Activated T-cell treated with anti-CD3 and anti-CD28 coated beads, Interleukin-2, amount 50 U/mL, for 4 hours (primary cell): ENCODE data around the gene SCD5. TPM values are rescaled to one million over a fixed set of nuclear protein-coding genes. Genes with fewer than 3 reads are reported as not detected.

Experiments used
- ATAC-seq, 2 donors: fragments of 200-7000 bp; cut with Tn5 transposase; one replicate each; pipeline ENCODE4 v1.10.0; 2021
- DNase-seq: peaks from one replicate; pipeline ENCODE4 v3.0.0-alpha.2; 2020
- H3K27me3 Mint-ChIP-seq: one replicate; pipeline ENCODE4 v1.8.0; 2021; ENCODE audit warnings: low read depth, mixed read lengths
- H3K36me3 Mint-ChIP-seq: one replicate; pipeline ENCODE4 v1.8.0; 2022; ENCODE audit warnings: mixed read lengths; ENCODE audit not compliant: insufficient read depth
- H3K4me1 Mint-ChIP-seq: one replicate; pipeline ENCODE4 v1.8.0; 2021; ENCODE audit warnings: low read depth, mixed read lengths
- H3K4me3 Mint-ChIP-seq: one replicate; pipeline ENCODE4 v1.8.0; 2021; ENCODE audit warnings: mild to moderate bottlenecking, moderate library complexity, mixed read lengths
- H3K9me3 Mint-ChIP-seq: one replicate; pipeline ENCODE4 v1.8.0; 2021; ENCODE audit warnings: mixed read lengths
- total RNA-seq, 3 donors: library from RNA; stranded (reverse); gene quantifications; one replicate each; pipeline ENCODE4 v1.2.1, GENCODE V29; 2021

Gene SCD5
- total RNA-seq, 3 donors from 2014 or later = 0.30 to 1.2 (median 0.84) TPM

DNA sequence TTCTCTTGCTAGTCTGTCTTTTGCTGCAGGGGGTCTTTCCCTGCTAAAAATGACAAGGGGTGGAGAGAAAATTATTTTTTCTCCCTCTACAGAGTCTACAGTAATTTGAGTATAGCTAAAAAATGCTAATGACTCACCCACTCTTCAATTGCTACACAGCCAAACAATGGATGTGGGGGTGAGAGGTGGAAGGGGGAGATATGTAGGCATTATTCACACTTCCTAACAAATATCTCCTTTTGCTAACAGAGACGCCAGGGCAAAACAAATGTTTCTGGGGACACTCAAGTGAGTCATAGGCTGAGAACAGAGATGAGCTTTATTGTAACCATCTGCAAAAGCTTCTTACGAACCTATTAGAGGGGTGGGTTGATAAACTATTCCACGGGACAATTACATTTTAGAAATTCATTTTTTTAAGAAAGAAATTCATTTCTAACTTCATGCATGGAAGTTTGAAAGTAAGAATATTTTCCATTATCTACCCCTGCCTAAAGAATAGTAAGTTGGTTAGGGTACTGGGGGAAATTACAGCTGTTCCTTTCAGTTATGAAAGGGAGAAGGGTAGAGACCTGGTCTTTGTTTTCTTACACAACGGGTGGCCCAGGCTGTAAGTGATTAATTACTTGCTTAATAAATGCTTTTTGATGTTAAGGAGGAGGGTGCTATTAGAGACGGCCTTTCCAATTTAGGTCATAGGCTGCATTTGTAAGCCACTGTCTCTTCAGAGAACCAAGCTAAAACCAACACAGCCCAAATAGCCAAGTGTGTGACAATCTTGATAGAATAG lies 12.8 kb downstream of the SCD5 start:
- DNase-seq (no peak), ATAC-seq (no peak)
- H3K27me3 Mint-ChIP-seq = peaks cover 6% of the 10 kb centered on the region
- H3K4me1 Mint-ChIP-seq = no peaks in the 10 kb centered on the region
- H3K4me3 Mint-ChIP-seq = no peak overlapping the region
- no peaks in the 10 kb centered on the region for H3K36me3 Mint-ChIP-seq
- no peaks in the 10 kb centered on the region for H3K9me3 Mint-ChIP-seq

DNA sequence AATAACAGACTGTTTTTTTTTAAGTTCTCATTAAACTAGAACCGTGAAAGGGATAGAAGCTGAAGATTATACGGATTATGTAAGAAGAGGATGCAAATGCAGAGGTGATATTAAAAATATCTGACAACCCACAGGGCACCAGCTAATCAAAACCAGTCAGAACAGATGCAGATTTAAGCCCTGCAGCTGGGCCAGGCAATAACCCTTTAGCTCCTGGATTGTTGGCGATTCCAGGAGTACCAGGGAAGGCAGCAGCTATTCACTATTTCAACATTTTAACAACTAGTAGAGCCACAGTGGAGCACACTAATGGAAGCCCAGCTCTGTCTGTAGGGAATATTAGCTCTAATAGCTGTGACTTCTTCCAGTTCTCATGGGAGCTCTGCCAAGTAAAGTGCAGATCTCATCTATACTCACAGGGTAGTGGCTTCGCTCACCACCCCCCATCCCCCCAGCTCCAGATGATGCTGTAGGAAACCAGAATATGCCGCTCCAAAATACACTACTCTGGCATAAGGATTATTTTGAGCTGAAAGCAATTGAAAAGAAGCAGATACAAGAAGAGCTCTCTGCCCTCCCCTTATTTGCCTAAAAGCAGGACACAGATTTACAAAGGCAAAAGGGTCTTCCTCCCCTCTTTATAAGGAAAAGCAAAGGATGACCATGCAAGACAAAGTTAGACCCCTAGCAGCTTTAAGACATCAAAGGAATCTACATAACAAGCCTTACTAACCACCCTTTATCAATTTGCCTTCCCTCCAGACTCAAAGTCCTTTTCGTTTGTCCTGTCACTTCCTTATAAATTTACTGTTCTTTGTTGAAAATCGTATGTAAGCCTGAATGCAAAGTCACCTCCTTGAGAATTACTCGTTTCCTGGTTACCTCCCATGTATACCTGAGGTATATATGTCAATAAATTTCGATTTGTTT lies 13.7 kb downstream of the SCD5 start:
- DNase-seq (no peak), ATAC-seq (no peak)
- H3K4me1 Mint-ChIP-seq = no peaks in the 10 kb centered on the region
- H3K36me3 Mint-ChIP-seq = no peaks in the 10 kb centered on the region
- peaks cover 6% of the 10 kb centered on the region for H3K27me3 Mint-ChIP-seq
- no peaks in the 10 kb centered on the region for H3K9me3 Mint-ChIP-seq
- H3K4me3 Mint-ChIP-seq = no peak overlapping the region

DNA sequence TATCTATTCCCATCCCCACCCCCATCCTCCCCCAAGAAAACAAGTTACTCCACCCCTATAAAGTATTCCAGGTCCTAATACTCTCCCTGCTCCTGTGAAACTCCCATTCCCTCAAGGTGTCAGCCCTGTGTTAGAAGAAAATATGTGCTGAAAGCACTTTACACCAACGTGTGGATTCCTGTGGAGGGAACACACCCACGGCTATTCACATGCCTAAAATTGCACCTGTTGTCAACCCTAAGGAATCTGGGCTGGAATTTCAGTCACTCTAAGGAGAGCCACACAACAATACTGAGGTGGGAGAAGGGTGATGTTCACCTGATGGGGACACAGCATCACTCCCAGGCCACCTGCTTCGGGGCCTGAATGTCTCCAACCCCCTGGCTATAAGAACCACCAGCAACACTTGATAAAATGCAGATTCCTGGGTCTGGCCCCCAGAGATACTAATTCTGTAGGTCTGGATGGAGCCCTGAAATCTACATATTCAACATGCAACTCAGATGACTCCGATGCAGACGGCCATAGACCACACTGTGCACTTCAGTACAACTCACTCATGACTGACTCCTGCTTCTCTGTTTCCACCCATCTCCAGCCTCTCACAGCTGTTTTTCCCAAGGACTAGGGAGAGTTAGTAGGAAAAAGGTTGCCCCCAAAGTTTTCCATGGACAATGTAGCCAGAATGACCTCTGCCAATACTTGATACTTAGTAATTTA lies 15.8 kb downstream of the SCD5 start:
- Mint-ChIP-seq H3K36me3 (no peaks in the 10 kb centered on the region), H3K4me3 (no peak overlapping the region), H3K4me1 (no peaks in the 10 kb centered on the region), H3K9me3 (no peaks in the 10 kb centered on the region), H3K27me3 (peaks cover 6% of the 10 kb centered on the region)
- DNase-seq (no peak), ATAC-seq (no peak)

DNA sequence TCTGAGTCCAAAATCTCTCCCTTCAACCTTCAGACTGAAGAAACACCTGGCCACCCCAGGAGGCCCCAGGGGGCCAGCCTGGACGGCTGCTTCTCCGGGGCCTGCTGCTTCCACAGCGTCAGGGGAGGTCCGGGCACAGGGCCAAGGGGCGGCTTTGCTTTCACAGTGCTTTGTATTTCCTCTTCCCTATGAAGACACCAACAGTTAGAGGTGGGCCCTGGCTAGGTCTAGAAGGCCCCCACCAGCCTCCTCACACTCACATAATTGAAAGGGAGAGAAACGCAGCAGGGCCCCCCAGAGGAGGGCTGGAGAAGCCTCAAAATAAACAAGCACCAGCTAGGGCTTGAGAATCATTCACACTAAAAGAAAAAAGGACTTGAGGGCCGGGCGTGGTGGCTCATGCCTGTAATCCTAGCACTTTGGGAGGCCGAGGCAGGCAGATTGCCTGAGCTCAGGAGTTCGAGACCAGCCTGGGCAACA lies 17.8 kb downstream of the SCD5 start:
- Mint-ChIP-seq H3K27me3 (peaks cover 6% of the 10 kb centered on the region), H3K9me3 (no peaks in the 10 kb centered on the region), H3K4me3 (no peak overlapping the region), H3K4me1 (no peaks in the 10 kb centered on the region), H3K36me3 (no peaks in the 10 kb centered on the region)
- ATAC-seq (no peak), DNase-seq (no peak)

DNA sequence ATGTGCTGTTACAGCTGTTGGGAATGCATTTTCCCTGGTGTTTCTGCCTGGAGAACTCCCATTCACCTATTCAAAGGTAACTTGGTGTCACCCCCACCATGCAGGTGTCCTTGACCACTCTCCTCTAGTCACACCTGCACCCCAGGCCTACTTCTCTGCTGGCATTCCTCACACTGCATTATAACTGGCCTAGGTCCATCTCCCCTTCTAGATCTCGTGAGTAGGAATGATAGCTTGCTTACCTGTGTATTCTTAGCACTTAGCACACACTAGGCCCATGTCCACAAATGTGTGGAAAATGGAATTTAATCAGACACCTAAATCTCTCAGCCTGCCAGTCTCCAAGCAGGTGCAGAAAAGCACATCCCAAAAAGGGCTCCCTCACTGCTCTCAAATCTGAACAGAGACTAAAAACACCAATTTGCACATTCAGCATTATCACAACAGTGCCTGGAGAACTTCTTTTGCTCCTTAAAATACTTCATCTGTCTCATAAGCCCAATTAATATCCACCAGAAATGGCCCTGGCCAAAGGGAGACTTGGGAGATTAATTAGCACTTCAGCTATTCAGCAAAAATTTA lies 18.3 kb downstream of the SCD5 start:
- Mint-ChIP-seq H3K4me1 (no peaks in the 10 kb centered on the region), H3K4me3 (no peak overlapping the region), H3K9me3 (no peaks in the 10 kb centered on the region), H3K27me3 (peaks cover 4% of the 10 kb centered on the region), H3K36me3 (no peaks in the 10 kb centered on the region)
- DNase-seq (no peak), ATAC-seq (no peak)

DNA sequence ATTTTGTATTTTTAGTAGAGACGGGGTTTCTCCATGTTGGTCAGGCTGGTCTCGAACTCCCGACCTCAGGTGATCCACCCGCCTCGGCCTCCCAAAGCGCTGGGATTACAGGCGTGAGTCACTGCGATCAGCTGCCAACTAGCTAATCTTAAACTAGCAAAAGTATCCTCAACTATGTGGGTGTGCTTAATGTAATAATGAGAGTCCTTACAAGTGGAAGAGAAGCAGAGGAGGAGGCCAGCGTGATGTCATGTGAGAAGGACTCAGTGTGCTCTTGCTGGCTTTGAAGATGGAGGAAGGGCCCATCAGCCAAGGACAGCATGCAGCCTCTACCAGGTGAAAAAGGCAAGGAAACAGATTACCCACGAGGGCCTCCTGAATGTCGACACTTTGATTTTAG lies 19.6 kb downstream of the SCD5 start:
- H3K9me3 Mint-ChIP-seq = no peaks in the 10 kb centered on the region
- no peaks in the 10 kb centered on the region for H3K4me1 Mint-ChIP-seq
- no peaks in the 10 kb centered on the region for H3K36me3 Mint-ChIP-seq
- no peak overlapping the region for H3K4me3 Mint-ChIP-seq
- DNase-seq = no peak
- H3K27me3 Mint-ChIP-seq = peaks cover 2% of the 10 kb centered on the region
- ATAC-seq = no peak

DNA sequence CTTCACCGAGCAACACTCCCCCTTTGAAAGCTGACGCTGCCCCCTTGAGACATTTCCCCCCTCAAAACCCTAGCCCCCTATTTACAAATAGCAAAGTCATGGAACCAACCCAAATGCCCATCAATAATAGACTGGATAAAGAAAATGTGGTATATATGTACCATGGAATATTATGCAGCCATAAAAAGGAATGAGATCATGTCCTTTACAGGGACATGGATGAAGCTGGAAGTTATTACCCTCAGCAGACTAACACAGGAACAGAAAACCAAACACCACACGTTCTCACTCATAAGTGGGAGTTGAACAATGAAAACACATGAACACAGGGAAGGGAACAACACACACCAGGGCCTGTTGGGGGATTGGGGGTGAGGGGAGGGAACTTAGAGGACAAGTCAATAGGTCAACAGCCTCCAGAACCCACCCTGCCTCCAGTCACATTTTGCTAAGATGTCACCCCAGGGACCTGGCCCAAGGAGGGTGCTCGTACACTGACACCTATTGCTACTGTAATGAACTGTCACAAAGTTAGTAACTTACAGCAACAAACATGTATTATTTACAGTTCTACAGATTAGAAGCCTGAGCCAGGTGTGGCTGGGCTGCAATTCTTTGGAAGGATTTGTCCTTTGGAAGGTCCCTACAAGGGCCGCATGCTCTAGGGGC lies 20.6 kb downstream of the SCD5 start:
- Mint-ChIP-seq H3K4me1 (no peaks in the 10 kb centered on the region), H3K27me3 (peaks cover 2% of the 10 kb centered on the region), H3K9me3 (no peaks in the 10 kb centered on the region), H3K4me3 (no peak overlapping the region), H3K36me3 (no peaks in the 10 kb centered on the region)
- DNase-seq = no peak
- ATAC-seq = no peak

DNA sequence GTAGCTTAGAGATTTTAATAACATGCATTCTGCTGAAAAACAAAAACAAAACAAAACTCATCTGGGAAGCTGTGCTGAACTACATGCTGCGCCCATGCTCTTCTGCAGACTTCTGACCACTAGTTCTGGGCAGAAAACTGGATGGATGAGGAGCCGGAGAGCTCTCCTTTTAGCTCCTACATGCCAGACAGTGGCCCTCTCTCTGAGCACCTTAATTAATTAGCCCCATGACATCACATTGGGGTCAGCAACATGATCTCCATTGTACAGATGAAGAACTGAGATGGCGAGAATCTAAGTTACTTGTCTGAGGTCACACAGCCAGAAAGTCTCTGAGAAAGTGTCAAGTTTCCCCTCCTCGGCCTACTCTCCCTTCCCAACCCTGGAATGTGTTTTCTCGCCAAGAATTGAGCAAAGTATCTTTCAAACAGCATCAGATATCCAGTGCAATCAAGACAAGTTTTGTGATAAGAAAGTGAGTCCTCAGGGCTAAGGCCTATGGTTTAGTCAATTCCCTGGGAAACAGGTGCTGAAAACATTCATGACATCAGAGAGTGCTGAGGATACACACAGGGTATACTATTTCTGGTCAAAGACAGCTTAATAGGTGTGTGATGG lies 21.6 kb downstream of the SCD5 start:
- ATAC-seq = no peak
- DNase-seq = no peak
- Mint-ChIP-seq H3K9me3 (no peaks in the 10 kb centered on the region), H3K36me3 (no peaks in the 10 kb centered on the region), H3K4me1 (no peaks in the 10 kb centered on the region), H3K27me3 (peaks cover 5% of the 10 kb centered on the region), H3K4me3 (no peak overlapping the region)

DNA sequence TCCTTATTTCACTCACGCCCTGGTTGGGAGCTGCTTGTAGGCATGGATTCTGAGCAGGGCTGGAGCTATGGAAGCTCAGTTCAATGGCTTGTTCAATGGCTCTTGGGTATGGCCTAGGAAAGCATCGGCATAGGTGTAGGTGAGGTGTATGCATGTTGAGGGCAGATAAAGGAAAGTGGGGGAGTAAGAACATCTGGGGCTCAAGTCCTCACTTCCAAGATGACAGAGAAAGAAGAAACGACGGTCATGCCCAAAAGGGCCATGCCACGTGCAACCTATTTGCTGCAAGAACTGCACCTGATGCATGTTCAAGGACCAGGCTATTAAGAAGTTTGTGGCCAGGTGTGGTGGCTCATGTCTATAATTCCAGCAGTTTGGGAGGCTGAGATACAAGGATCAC lies 23.4 kb downstream of the SCD5 start:
- Mint-ChIP-seq H3K27me3 (peaks cover 11% of the 10 kb centered on the region), H3K9me3 (no peaks in the 10 kb centered on the region), H3K4me1 (no peaks in the 10 kb centered on the region), H3K4me3 (no peak overlapping the region), H3K36me3 (no peaks in the 10 kb centered on the region)
- DNase-seq (no peak), ATAC-seq (no peak)

DNA sequence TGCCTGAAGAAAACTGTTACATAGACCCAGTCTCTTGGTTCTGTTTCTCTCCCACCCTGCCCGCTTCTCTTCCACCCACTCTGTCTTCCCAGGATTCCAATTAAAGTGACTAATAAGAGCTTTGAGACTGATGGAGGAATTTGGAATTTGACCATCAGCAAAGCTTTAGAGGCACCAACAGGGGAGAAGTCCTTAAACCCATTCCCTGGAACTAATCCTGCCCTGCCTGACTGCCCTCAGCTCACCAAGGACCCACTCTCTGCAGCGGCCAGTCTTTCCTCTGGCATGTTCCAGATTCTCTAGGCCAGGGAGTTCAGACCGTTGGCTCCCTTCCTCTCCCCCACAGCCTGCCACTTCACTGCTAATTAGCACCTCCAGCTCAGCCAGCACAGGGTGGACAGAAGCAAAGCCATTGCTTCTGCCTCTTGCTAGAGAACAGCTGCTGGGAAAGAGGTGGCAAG lies 23.9 kb downstream of the SCD5 start:
- no peaks in the 10 kb centered on the region for H3K4me1 Mint-ChIP-seq
- H3K9me3 Mint-ChIP-seq = no peaks in the 10 kb centered on the region
- DNase-seq (no peak), ATAC-seq (no peak)
- no peak overlapping the region for H3K4me3 Mint-ChIP-seq
- peaks cover 12% of the 10 kb centered on the region for H3K27me3 Mint-ChIP-seq
- no peaks in the 10 kb centered on the region for H3K36me3 Mint-ChIP-seq

DNA sequence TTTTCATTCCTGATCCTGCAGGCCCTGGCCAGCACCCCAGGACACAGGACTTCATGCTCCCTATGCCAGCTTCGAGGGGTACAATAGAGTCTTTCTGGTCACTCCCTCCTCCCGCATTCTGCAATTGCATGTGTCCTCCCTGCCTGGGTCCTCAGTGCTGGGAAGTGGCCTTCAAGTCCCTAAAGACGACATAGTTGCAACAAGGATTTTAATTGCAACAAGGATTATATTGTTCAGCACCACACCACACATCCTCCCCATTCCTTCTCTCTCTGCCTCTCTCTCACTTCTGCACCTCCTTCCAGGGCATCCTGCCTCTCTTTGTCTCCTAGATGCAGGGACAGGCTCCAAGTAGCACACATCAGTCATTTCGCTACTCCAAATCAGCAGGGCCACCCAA lies 25.5 kb downstream of the SCD5 start:
- H3K27me3 Mint-ChIP-seq = peaks cover 19% of the 10 kb centered on the region
- no peaks in the 10 kb centered on the region for H3K4me1 Mint-ChIP-seq
- no peak for ATAC-seq
- H3K4me3 Mint-ChIP-seq = no peak overlapping the region
- H3K9me3 Mint-ChIP-seq = no peaks in the 10 kb centered on the region
- H3K36me3 Mint-ChIP-seq = no peaks in the 10 kb centered on the region
- no peak for DNase-seq

DNA sequence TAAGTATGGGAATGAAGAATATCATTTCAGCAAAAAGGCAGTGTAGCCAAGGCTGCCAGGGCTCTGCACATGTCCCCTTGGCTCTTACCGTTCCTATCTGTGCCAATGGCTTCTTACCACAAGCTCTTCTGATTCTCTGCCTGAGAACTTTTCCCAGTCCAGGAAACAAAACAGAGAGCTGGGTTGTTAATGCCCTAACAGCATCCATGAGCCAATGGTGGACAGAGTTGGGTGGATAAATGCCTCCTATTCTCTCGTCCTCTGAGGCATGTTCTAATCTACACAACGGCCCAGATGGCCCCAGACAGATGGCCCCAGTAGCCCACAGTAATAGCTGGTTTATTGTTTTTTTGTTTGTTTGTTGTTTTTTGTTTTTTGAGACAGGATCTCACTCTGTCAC lies 28.0 kb downstream of the SCD5 start:
- peaks cover 13% of the 10 kb centered on the region for H3K9me3 Mint-ChIP-seq
- DNase-seq (no peak), ATAC-seq (no peak)
- no peaks in the 10 kb centered on the region for H3K36me3 Mint-ChIP-seq
- H3K4me3 Mint-ChIP-seq = no peak overlapping the region
- peaks cover 21% of the 10 kb centered on the region for H3K27me3 Mint-ChIP-seq
- no peaks in the 10 kb centered on the region for H3K4me1 Mint-ChIP-seq

DNA sequence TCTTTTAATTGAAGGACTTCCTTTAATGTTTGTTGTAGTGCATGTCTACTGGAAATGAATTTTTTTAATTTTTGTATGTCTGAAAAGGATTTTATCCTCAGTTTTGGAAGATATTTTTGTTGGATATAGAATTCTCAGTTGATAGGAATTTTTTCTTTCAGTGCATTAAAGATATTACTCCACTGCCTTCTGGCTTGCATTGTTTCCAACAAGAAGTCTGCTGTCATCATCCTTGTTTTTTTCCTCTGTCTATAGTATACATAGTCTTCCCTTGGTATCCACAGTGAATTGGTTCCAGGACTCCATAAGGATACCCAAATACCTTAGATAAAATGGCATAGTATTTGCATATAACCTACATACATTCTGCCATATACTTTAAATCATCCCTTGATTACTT lies 33.5 kb downstream of the SCD5 start:
- Mint-ChIP-seq H3K27me3 (peaks cover 9% of the 10 kb centered on the region), H3K4me1 (no peaks in the 10 kb centered on the region), H3K9me3 (peaks cover 13% of the 10 kb centered on the region), H3K4me3 (no peak overlapping the region), H3K36me3 (no peaks in the 10 kb centered on the region)
- DNase-seq (no peak), ATAC-seq (no peak)
